Measurements from ENCODE around the gene CENPP. TPM values are rescaled to one million over a fixed set of nuclear protein-coding genes. Genes with fewer than 3 reads are reported as not detected.

The CENPP gene
- polyA plus RNA-seq (ENCODE audit: insufficient read length in 10 of 10): 1 to 10 TPM; 4.3 to 7.8 (median 5.0) TPM
- long read RNA-seq, donor 1, partial matches to known transcripts: 264 of 325 reads
- long read RNA-seq, donor 1, other reads (novel, unspliced or antisense): 59 of 325 reads
- long read RNA-seq, donor 2, partial matches to known transcripts: 95 of 194 reads
- long read RNA-seq, donor 2, other reads (novel, unspliced or antisense): 95 of 194 reads
- long read RNA-seq, donor 3: 0 reads
- long read RNA-seq, donor 4, partial matches to known transcripts: 834 of 1,245 reads
- long read RNA-seq, donor 4, other reads (novel, unspliced or antisense): 409 of 1,245 reads
- long read RNA-seq, donor 5, partial matches to known transcripts: 270 of 388 reads
- long read RNA-seq, donor 5, other reads (novel, unspliced or antisense): 113 of 388 reads
- long read RNA-seq, donor 6, partial matches to known transcripts: 754 of 1,085 reads
- long read RNA-seq, donor 6, other reads (novel, unspliced or antisense): 327 of 1,085 reads
- long read RNA-seq, donor 7, partial matches to known transcripts: 0 of 2 reads
- long read RNA-seq, donor 7, other reads (novel, unspliced or antisense): 0 of 2 reads
- long read RNA-seq, donor 8, partial matches to known transcripts: 544 of 544 reads
- long read RNA-seq, donor 8, other reads (novel, unspliced or antisense): 0 of 544 reads
- long read RNA-seq, donor 9, partial matches to known transcripts: 7 of 28 reads
- long read RNA-seq, donor 9, other reads (novel, unspliced or antisense): 21 of 28 reads

- DNase-seq: peak; percentile 93 to 99 (median 94)
Measured at GRCh38 chr9:92325269-92325990, at the start of gene CENPP, which contains the start of gene NOL8. CENPP (plus strand) TSS chr9:92325953. NOL8 (minus strand) TSS chr9:92325350; CDS start chr9:92324161, 1,189 bp downstream.

GRCh38 chr9:92276331-92277032 lies 49.3 kb upstream of the CENPP start:
- DNase-seq: no peak

- peak in 1 of 3 donors; percentile 34 for DNase-seq
Measured at GRCh38 chr9:92278110-92278509, 47.6 kb upstream of the CENPP start.

- DNase-seq: no peak
Measured at GRCh38 chr9:92279302-92279701, 46.5 kb upstream of the CENPP start.

GRCh38 chr9:92289708-92290390 lies 35.9 kb upstream of the CENPP start:
- no peak for DNase-seq

- DNase-seq: no peak
Measured at GRCh38 chr9:92290785-92291429, 34.8 kb upstream of the CENPP start.

GRCh38 chr9:92291577-92291976 lies 34.2 kb upstream of the CENPP start:
- no peak for DNase-seq

GRCh38 chr9:92292338-92293074 lies 33.2 kb upstream of the CENPP start:
- no peak for DNase-seq

- DNase-seq: no peak
Measured at GRCh38 chr9:92293075-92293354, 32.7 kb upstream of the CENPP start.

- DNase-seq: peak; percentile 99 to 100 (median 99)
Measured at GRCh38 chr9:92293452-92294296, 32.1 kb upstream of the CENPP start, which contains the start of gene IARS1. IARS1 (minus strand) TSS chr9:92293697; CDS start chr9:92289419, 4,278 bp downstream.

GRCh38 chr9:92294297-92294676 lies 31.5 kb upstream of the CENPP start:
- DNase-seq: peak in 2 of 3 donors; percentile 16 to 55

GRCh38 chr9:92295240-92295790 lies 30.4 kb upstream of the CENPP start:
- DNase-seq: no peak

GRCh38 chr9:92295827-92296258 lies 29.9 kb upstream of the CENPP start:
- no peak for DNase-seq

GRCh38 chr9:92297611-92298010 lies 28.1 kb upstream of the CENPP start:
- no peak for DNase-seq

- DNase-seq: no peak
Measured at GRCh38 chr9:92298036-92298435, 27.7 kb upstream of the CENPP start.

- DNase-seq: no peak
Measured at GRCh38 chr9:92299116-92299515, 26.6 kb upstream of the CENPP start.

GRCh38 chr9:92300936-92301335 lies 24.8 kb upstream of the CENPP start:
- DNase-seq: no peak

- DNase-seq: no peak
Measured at GRCh38 chr9:92308893-92309292, 16.9 kb upstream of the CENPP start.

Data from muscle of back (tissue), 13 donors.